ENCODE data around the gene CELA2B. TPM values are rescaled to one million over a fixed set of nuclear protein-coding genes. Genes with fewer than 3 reads are reported as not detected.
"Not testable (repeated sequence)": the region's sequence is repeated elsewhere in the genome, so short reads cannot be mapped to it uniquely, and the experiment has no call there.

The CELA2B gene
- total and polyA plus RNA-seq, 2 of the 8 experiments (the other 6 are each of a cell fraction or from before 2014, with no cell fraction given): not detected

GRCh38 chr1:15434739-15435138 is 41.2 kb upstream of the CELA2B start:
- not testable (repeated sequence) for H4K20me1 ChIP-seq (replicated peaks in 1 of 2; ENCODE audit: control insufficient read depth in 1 of 2, insufficient read depth in 2 of 2, low read length in 2 of 2); H3K4me1 ChIP-seq (replicated peaks in 1 of 4; ENCODE audit: control insufficient read depth in 3 of 4, insufficient read depth in 4 of 4, low read length in 3 of 4); H2BK12ac ChIP-seq (ENCODE audit: low read depth, low read length); H3K4ac ChIP-seq (replicated peaks; ENCODE audit: insufficient read length, low read depth, low read length); H2BK20ac ChIP-seq (ENCODE audit: low read length); H4K8ac ChIP-seq (ENCODE audit: extremely low read depth, insufficient read depth, low read length); H3K56ac ChIP-seq (replicated peaks; ENCODE audit: insufficient read length, low read depth, low read length); H3K18ac ChIP-seq (ENCODE audit: extremely low read depth, low read length); H3K4me2 ChIP-seq (ENCODE audit: insufficient read depth in 1 of 2, low read depth in 2 of 2, low read length in 2 of 2); FAIRE-seq; DNase-seq (ENCODE audit: low read depth in 1 of 2, low spot score in 2 of 2); H2BK120ac ChIP-seq (replicated peaks; ENCODE audit: low read depth, low read length); H3K14ac ChIP-seq (ENCODE audit: insufficient read length); H3K4me3 ChIP-seq (ENCODE audit: extremely low read depth in 1 of 4, insufficient read depth in 2 of 4, low read depth in 3 of 4, low read length in 4 of 4); H2AFZ ChIP-seq (ENCODE audit: low read length); H2BK5ac ChIP-seq (ENCODE audit: low read depth, low read length); H4K5ac ChIP-seq (ENCODE audit: insufficient read length, low read depth, low read length); H2BK15ac ChIP-seq (ENCODE audit: low read length); H3K9me3 ChIP-seq (ENCODE audit: insufficient read depth in 2 of 2, low read depth in 1 of 2, low read length in 1 of 2); H3K27me3 ChIP-seq (replicated peaks in 1 of 4; ENCODE audit: control insufficient read depth in 3 of 4, extremely low read depth in 1 of 4, insufficient read depth in 3 of 4, low read length in 3 of 4); H3K36me3 ChIP-seq (ENCODE audit: control insufficient read depth in 2 of 4, insufficient read depth in 4 of 4, low read length in 3 of 4); H4K91ac ChIP-seq (replicated peaks; ENCODE audit: insufficient read length, low read length); H3K23me2 ChIP-seq (ENCODE audit: low read depth, low read length); H3K27ac ChIP-seq (ENCODE audit: low read depth, low read length); H3K79me2 ChIP-seq (ENCODE audit: control insufficient read depth in 1 of 2, insufficient read depth in 2 of 2, low read length in 2 of 2); H3K9ac ChIP-seq (replicated peaks in 1 of 4; ENCODE audit: extremely low read depth in 1 of 4, low read depth in 3 of 4, low read length in 3 of 4); H3K23ac ChIP-seq (ENCODE audit: insufficient read length); H2AK5ac ChIP-seq (ENCODE audit: low read depth, low read length); H3K79me1 ChIP-seq (ENCODE audit: low read depth, low read length)
- CTCF ChIA-PET (ENCODE audit: partially characterized antibody): interaction anchor here (1.2 to 16.9 kb wide), 5 partner anchors 9 to 111 kb away, joined by 4 to 170 read pairs (median 6); no protein-coding TSS in a partner anchor
- WGBS, 2 experiments (ENCODE audit: extremely low coverage in 1 of 2, insufficient coverage in 1 of 2, insufficient read length in 1 of 2, insufficient replicate concordance in 2 of 2, low coverage in 1 of 2, low lambda C conversion rate in 2 of 2, missing lambda C conversion rate in 1 of 2): 87% methylated on average over 8 of the region's 8 CpGs; no CpG with 5 or more reads in 1 of the 2 experiments
- POLR2A ChIA-PET (ENCODE audit: partially characterized antibody): interaction anchor here (1.7 kb wide), 1 partner anchor 12 kb away, joined by 6 read pairs; no protein-coding TSS in a partner anchor
- TF ChIP-seq CEBPB (IDR thresholded peaks at IDR 0.05; ENCODE audit: low read depth, low read length): peak; percentile 32; the same call in 1 of the 2 replicates

All from H1 (cell line).